ENCODE data around the gene DDX11.

GRCh38 chr12:31106101-31106803, 32.6 kb downstream of the DDX11 start:
- TF ChIP-seq CTCF (IDR thresholded peaks at IDR 0.05; ENCODE audit: low read length): no peak
- TF ChIP-seq EZH2 (IDR thresholded peaks at IDR 0.05; ENCODE audit: borderline replicate concordance, low read length): no peak

Data from OCI-LY1 (cell line).